RPMI8226 (cell line): Measurements from ENCODE around the gene OPHN1.
A peak's percentile ranks its signal among the peaks of the same experiment; 100 is the strongest.
"Not testable (repeated sequence)": the region's sequence is repeated elsewhere in the genome, so short reads cannot be mapped to it uniquely, and the experiment has no call there.

Experiments used
- DNase-seq: peaks from one replicate; pipeline ENCODE4 v3.0.0-alpha.2; 2015

Gene OPHN1

DNA sequence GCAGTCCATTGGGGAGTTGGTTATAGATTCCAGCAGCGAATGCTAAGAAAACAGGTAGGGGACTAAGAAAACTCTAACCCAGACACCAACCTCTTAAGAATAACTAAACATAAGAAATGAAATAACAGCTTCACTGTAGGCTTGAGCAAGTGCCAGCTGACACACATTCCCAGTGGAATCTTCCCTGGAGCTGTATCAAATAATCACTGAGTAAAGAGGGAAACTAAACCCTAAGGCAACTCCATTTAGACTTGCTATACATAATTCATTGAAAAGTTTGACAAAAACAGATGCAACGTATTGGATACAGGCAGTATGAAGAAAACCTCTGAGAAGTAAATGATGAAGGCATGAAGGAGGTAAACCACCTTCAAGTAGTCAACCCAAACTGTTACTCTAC lies 293.5 kb downstream of the OPHN1 start:
- DNase-seq: no peak

DNA sequence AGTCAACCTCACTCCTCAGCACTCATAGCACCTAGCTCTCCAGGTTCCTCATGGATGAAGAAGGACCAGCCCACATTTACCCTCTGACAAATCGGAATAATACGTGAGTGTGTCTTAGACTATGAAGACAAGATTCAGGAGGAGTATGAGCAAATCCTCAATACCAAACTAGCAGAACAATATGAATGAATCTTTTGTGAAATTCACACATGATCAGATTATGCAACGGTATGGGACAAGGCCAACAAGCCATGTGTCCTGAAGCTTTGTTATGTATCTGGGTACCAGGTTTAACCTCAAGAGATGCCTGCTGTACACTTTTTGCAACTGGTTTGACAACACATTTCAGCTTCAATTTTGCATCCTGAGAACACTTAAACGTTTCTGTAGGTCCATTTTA lies 300.1 kb downstream of the OPHN1 start:
- DNase-seq: no peak

GRCh38 chrX:68132749-68133148 lies 300.5 kb downstream of the OPHN1 start:
- no peak for DNase-seq

GRCh38 chrX:68121835-68122234 lies 311.5 kb downstream of the OPHN1 start:
- DNase-seq: no peak

DNA sequence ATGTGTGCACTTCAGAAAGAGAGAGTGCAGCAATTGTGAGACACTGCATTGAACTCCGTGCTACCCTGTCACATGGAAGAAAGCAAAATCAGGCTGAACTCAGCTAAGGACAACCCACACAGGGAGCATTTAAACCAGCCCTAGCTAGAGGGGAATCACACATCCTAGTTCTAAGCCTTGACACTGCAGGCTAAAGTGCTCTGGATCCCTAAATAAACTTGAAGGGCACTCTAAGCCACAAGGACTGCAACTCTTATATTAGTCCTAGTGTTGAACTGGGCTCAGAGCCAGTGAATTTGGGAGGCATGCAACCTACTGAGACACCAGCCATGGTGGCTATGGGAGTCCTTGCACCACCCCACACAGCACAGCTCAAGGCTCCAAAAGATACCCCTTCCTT lies 311.9 kb downstream of the OPHN1 start:
- no peak for DNase-seq

GRCh38 chrX:68115371-68115770 lies 317.9 kb downstream of the OPHN1 start:
- no peak for DNase-seq

GRCh38 chrX:68114573-68115129 lies 318.6 kb downstream of the OPHN1 start:
- peak; percentile 36 for DNase-seq

- DNase-seq: no peak
Observed at GRCh38 chrX:68113837-68114572, 319.3 kb downstream of the OPHN1 start.

GRCh38 chrX:68112321-68112720 lies 321.0 kb downstream of the OPHN1 start:
- DNase-seq: no peak

DNA sequence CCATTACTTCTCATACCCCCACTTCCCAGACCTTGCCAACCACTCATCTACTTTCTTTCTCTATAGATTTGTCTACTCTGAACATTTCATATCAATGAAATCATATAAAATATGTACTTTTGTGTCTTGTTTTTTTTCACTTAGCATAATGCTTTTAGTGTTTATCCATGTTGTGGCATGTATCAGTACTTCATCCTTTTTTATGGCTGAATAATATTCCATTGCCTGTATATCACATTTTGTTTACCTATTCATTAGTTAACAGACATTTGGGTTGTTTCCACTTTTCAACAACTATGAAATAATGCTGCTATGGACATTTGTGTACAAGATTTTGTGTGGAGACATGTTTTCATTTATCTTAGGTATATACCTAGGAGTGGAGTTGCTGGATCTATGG lies 324.1 kb downstream of the OPHN1 start:
- DNase-seq: no peak

DNA sequence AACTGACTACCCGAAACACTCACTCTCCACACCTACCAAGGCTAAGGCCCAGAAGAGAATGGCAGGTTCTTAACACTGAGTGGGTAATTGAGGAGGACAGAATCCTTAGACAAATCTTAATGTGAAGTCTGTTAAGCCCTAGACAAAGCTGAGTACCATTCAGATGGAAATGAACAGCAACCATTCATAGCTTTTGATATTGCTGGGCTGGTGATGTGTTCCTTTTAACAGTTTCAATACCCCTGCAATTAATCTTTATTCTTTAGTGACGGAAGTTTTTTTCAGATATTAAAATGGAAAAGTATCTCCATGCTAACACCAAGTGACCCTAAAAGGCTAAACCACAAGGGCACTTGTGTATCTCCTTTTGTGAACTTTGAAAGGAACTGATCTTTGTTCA lies 334.9 kb downstream of the OPHN1 start:
- no peak for DNase-seq

DNA sequence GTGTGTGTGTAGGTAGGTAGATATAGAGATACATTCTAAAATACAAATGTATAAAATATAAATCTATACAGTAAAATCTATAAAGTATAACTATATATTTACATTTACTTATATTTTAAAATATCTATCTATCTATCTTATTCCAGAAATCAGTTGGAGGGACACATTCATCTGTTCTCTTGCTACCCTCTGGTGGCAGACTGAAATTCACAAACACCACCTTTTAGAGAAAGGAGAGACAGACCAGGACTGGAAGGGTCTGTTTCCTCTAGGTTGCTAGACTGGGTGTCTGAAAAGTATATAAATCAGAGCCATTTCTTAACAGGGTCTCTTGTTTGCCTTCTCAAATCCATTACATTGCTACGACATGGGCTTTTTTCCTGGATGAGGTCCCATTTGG lies 343.0 kb downstream of the OPHN1 start:
- no peak for DNase-seq

DNA sequence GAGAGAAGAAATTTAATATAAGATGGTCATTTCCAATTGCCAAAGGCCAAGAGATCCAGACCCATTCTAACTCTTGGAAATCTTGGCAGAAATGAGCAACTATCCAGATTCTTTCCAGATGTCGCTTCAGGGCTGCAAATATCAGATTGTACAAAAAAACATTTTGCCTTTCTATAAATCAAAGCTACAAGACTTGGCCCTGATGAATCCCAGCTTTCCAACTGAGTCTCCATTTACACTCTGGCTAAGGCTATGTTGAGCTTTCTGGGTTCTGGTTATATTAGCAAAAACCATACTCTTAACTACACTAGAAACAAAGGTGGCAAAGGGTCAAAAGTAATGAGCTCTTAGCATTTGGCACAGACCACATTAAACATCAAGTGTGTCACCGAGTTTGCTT lies 345.8 kb downstream of the OPHN1 start:
- no peak for DNase-seq

DNA sequence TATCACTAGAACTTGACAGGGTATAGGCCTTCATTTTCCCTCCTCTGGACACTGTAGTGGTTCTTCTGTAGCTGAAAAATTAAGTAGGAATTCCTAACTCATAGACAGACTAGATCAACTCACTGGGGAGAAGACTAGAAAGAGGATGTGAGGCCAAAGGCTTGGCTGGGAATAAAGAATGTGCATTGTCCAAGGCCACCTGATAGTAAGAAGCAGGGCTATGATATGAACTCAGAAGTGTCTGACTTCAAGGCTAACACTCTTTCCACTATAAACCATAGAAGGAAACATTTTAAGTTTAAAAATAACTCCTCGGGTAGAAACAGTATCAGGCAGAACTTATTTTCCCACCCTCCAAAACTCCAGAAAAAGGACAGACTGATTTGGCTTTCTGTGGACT lies 346.6 kb downstream of the OPHN1 start:
- no peak for DNase-seq

- no peak for DNase-seq
Observed at GRCh38 chrX:68084765-68085164, 348.5 kb downstream of the OPHN1 start.

- no peak for DNase-seq
Observed at GRCh38 chrX:68083510-68083909, 349.8 kb downstream of the OPHN1 start.

GRCh38 chrX:68079961-68080360 lies 353.3 kb downstream of the OPHN1 start:
- DNase-seq: no peak

GRCh38 chrX:68078801-68079200 lies 354.5 kb downstream of the OPHN1 start:
- not testable (repeated sequence) for DNase-seq

DNA sequence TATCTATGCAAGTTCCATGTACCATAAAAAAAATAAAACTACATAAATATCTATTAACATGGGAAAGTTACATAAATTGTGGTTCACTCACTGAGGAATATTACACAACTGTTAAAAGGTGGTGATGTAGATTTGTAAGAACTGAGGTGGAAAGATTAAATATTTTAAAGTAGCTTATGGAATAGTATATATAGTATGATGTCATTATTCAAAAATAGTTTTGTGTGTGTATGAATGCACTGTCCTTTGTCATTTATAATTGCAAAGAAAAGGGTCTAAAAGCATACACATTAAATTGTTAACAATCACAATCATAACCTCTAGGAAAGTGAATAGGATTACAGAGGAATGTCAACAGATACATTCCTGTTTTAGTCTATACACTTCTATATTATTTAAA lies 355.9 kb downstream of the OPHN1 start:
- DNase-seq: no peak

DNA sequence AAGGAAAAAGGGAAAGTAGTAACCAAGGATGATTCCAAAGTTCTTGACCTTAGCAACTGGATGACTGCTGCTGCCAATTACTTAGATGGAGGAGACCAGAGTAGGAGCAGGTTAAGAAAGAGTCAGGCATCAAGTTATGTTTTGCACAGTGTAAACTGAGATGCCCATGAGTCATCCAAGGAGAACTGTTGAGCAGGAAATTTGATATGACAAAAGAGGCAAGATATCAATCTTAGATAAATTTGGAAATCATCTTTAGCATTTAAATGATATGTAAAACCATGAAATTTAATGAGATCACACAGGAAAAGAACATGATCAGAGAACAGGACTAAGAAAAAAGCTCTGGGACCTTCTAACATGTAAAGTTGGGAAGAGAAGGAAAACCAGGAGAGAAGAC lies 361.3 kb downstream of the OPHN1 start:
- no peak for DNase-seq

DNA sequence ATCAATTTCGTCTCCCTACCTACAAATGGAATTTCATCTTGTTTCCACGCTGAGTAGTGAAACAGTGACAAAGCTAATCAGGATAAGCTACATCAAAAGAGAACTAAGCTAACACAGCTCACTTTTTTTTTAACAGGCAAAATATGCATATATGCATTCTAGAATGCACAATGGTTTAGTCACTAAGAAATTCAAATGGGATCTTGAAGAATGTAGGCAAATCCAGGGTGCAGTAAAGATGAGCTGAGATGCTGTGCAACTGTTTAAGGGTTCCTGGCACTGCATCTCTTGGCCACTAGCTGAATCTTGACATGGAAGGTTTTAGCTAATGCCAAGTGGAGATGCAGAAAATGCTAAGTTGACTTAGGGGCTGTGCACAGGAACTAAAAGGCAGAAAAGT lies 363.2 kb downstream of the OPHN1 start:
- DNase-seq: not testable (repeated sequence)

DNA sequence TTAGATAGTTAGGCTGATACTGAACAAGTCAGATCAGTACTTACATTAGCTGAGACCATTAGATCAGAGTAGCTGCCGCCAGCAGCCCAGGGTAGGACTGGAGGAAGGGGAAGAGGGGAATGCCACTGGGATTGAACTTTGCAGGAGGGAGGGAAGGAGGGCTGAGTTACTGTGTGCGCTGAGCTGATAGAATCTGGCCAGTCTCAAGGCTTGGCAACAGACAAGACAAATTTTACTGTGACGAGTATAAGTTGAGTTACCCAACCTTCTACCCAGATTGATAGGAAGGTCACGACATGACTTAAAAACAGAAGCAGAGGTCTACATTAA lies 372.1 kb downstream of the OPHN1 start:
- DNase-seq: no peak

- no peak for DNase-seq
Observed at GRCh38 chrX:68060506-68061205, 372.6 kb downstream of the OPHN1 start.

DNA sequence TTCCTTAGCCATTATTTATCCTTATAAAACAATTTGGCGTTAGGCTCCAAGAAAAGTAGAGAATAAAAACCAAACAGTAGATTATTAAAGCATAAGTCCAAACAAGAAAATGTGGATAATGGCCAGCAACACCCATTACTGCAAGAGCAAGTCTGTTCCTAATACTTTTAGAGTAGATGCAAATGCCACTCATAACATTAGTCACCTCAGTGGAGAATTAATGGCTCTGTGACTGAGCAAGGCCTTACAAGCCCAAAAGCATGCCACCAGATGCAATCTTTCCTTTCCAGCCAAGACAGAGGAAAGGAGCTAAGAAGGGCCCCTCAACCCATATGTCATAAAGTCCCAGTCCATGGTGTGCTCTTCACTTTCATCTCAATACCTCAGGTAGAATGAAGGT lies 373.8 kb downstream of the OPHN1 start:
- DNase-seq: no peak

- peak; percentile 5 for DNase-seq
Observed at GRCh38 chrX:68049466-68049865, 383.8 kb downstream of the OPHN1 start.
